CMK (cell line): ENCODE measurements around the gene RAB30.
A peak's percentile ranks its signal among the peaks of the same experiment; 100 is the strongest.

Source experiments
- DNase-seq: peaks from one replicate; pipeline ENCODE4 v3.0.0-alpha.2; 2010; ENCODE audit warnings: low read depth

Gene RAB30, protein sequence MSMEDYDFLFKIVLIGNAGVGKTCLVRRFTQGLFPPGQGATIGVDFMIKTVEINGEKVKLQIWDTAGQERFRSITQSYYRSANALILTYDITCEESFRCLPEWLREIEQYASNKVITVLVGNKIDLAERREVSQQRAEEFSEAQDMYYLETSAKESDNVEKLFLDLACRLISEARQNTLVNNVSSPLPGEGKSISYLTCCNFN

DNA sequence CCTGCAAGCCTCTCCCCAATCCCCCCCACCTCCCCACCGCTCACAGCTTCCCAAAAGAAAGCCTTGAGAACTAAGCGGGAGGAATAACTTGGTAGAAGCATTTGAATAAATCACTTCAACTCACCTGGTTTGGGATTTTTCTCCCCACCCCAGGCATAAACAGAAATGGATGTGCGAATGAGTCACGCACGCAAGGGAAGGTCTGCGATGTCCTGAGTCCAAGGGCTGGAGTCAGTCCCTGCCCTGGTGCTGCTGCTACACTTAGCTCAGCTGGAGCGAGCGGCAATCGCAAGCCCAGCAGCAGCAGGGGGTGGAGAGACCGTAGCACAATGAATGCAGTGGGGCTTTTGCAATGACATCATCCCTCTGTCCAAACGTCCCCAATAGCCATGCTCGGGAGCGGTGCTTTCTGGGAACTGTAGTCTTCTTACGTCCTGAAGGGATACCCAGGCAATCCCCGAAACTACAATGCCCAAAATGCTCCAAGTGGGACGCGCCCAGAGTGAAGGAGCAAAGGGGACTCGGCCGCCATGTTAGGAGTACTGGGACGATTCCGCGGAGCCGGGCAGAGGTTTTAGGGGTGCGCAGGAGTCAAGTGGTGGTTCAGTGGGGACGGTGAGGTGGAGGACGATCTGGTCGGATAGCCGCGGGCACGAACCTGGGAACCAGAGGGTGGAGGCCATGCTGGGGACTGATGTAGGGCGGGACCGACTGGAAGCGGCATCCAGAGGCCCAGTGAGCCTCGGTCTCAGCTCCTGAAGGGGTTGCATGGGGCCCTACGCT is at the start of gene RAB30:
TSS of gene RAB30 (minus strand) at position 331 of the 783 bp plus-strand sequence. CDS start 74,581 bp downstream, outside the sequence.
- peak; percentile 96 for DNase-seq

DNA sequence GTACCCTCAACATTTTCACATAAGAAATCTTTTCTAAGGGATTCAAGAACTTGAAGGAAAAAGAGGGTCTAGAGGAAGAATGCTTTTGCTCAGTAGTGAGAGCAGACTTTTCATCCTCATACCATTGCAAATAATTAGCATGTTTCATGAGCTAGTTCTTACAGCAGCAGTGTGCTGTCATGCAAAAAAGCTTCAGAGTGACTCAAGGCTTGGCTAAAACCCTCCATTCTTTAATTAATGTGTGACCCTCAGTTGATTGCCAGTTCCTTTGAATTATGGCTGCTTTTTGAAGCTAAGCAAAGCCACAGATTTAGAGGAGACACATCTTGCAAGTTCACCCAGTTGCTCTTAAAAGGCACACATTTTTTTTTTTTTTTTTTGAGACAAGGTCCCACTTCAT is 48.6 kb upstream of the RAB30 start:
- no peak for DNase-seq

DNA sequence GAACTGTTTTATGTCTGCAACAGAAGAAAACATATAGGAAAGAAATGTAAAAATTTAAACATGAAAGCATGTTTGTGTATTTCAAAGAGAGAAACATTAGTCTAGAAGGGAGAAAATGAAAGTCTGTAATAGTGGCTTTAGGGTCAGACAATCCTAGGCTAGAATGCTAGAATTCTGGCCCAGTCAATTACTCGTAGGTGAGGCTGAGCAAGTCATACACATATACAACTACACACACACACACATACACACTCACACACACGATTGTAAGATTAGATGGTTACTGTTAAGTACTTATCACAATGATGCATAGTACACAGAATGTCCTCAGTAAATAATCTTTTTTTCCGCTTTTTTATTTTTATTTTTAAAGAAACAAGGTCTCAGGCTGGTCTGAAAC is 47.5 kb upstream of the RAB30 start:
- DNase-seq: no peak

DNA sequence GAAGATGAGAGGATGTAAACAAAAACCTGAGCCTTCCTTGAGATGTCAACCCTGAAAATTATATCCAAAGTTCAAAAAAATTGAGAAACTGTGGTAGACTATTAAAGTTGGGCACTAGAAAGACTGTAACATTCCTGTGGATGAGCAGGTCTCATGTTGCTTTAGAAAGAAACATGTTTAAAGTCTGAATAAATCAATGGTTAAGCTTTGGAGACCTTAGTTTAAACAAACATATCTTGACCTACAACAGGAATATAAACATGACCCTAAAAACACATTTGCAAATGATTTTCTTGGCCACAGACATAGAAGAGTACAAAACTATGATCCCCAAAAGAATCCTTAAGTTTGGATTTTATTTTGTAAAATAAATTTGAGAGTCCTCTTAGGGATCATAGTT is 47.1 kb upstream of the RAB30 start:
- DNase-seq: no peak

DNA sequence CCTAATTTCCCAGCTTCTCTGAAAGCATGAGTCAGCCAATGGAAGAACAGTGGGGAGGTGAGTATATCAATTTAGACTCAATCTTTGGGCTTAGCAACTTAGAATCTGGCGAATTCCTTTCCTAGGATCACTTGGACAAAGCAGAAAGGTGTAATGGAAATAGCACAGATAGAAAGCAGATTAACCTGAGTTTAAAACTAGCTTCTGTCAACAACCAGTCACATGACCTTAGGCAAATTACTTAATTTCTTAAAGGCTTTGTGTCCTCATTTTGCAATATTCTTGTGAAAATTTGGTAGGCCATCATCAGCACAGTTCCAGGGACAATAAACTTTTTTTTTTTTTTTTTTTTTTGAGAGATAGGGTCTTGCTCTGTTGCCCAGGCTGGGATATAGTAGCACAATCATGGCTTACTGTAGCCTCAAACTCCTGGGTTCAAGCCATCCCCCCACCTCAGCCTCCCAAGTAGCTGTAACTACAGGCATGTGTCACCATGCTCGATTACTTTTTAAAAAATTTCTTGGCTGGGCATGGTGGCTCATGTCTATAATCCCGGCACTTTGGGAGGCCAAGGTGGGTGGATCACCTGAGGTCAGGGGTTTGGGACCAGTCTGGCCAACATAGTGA is 44.4 kb upstream of the RAB30 start:
- DNase-seq: no peak

DNA sequence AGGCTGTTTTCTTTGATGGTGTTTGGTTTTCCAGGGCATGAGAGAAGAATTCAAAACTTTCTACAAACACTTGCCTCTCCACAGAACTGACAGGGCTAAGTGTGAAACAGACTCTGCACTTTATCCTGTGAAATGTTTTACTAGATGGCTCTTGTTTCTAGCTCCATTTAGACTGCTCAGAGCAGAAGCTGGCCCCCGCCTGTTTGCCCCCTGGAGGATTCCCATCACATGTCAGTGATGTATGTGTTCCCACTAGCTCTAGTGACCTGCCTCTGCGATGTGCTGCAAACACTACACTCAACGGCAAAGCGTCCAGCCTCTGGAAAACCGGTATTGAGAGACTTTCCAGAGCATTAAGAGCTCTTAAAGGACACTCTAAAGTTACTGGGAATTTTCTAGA is 43.9 kb upstream of the RAB30 start:
- DNase-seq: no peak

DNA sequence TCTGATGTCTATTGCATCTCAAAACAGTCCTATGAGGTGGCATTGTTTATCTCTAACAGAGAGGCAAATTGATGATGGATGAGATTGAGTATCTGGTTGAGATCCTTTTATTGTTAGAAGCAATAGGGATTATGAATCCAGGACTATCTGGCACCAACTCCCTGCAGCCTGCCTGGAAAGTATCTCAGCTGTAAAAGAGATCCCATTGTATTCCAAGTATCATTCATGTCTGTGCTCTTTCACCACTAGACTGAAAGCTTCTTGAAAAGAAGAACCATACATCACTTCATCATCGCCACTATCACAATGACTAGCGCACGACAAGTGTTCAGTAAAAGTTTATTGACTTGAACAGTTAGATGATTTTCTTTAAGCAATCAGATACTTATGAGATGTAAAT is 43.3 kb upstream of the RAB30 start:
- DNase-seq: no peak

DNA sequence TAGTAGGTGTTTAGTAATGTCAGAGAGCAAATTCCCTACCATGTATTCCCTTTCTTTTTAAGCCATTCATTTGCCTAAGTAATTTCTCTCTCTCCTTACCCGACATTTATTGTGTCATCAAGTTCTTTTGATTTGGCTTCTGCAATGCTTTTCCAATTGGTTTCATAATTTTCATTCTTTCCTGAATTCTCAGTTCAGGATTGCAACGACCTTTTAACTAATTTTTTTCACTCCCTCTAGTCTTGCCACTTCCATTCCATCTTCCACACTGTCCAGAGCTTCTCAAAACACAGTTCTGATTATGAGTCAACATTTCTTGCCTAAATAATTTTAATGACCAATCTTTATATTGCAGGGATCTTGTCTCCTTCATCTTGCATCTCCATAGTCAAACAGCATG is 41.2 kb upstream of the RAB30 start:
- DNase-seq: no peak

DNA sequence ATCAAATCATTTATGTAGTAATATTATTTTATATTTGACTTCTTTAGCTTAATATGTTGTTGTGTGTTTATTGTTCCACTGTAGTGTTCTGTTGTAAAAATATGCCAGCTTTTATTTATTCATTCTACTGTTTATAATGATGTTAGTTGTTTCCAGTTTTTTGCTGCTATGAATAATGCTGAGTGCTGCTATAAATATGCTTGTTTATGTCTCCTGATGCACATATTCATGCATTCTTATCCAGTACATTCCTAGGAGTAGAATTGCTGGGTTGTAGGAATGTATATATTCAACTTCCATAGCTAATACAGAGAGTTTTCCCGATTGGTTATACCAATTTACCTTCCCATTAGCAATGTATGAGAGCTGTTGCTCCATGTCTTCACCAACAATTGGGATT is 33.5 kb upstream of the RAB30 start:
- DNase-seq: no peak

DNA sequence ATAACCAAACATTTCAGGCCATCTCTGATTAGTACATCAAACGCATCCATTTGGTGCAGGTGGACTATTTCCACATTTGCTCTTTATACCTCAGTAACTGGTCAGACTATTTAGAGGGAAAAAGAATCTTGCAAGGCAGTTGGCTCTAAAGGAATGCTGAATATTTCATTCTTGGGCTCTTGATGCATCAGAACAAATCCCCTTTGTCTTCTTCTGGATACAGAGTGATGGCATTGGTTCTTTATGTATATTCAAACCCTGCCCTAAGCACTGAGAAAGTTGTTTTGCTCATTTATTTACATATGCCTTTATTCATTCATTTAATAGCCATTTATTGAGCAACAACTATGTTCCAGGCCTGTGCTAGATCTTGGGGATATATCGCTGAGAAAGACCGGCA is 31.1 kb upstream of the RAB30 start:
- no peak for DNase-seq

DNA sequence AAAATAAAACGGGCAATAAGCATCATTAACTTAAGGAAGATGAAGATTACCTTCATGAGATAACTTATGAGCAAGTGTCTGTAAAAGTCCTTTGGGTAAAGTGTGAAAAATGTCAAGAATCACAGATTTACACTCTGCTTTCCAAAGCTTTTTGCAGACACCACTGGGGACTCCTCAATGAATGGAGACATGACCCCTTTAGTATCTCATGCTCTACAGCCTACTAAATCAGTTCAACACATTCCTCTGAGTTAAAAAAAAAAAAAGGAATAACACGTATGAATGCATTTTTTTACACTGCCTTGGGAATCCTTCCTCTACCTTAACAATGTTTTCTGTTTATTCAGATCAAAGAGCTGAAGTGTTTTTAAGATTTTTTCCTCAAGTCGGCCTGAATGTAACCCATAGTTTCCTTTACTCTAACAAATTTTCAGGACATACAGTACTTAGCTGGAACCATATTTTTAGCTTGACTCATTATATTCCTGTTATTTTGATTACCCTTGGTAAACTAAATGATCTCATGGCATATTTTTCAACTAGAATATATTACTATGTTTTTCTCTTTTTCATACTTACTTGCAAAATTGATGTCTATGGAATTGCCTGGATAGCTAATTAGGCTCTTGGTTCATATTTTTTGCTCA is 25.9 kb upstream of the RAB30 start:
- no peak for DNase-seq

DNA sequence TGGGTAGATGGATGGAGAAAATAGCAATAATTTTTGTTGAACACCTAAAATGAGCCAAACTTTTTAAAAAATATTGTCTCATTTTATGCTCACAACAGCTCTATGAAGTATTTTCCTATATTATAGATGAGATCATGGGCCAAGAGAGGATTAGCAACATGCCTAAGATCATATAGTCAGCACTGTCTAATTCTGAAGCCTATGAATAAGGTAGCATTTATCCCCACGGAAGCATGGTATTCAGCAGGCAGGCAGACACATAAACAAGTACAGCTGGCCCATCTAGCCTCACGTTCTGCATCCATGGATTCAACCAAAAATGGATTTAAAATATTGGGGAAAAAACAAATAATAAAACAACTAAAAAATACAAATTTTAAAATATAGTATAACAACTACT is 21.9 kb upstream of the RAB30 start:
- no peak for DNase-seq

DNA sequence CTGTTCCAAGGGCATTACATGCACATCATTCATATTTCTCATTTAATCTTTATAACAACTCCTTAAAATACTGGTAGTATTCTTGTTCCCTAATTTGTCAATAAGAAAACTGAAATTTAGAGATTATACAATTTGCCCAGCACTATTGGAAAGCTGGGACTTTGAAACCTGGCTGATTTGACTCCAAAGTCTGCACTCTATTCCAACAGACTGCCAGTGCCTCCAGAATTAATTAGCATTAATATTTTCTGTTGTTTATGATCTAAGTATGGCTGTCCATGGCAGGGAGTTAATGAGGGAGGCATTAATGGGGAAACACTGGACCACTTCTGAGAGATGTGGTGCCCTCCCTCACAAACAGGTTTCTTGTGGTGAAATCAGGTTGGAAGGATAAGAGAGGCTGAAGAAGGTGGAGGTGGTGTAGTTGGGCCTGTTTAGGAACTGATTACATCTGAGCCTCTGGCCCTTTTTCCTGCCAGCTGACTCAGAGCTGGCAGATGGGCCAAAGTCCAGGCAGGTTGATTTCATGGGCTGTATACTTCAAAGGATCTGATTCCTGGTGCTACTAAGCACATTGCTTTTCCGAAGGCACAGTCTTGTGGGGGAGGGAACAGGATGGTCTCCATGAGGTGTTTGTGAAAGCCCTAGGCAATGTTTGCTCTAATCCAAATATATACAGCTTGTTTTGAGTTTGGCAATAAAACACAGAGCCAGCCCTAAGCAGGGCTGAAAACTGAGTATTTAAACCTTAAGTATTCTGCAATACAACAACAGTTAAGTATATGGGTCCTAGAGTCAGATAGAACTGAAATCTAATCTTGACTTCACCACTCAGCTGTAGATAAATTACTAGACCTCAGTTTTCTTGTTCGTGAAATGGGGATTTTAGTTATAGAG is 21.0 kb upstream of the RAB30 start:
- no peak for DNase-seq

DNA sequence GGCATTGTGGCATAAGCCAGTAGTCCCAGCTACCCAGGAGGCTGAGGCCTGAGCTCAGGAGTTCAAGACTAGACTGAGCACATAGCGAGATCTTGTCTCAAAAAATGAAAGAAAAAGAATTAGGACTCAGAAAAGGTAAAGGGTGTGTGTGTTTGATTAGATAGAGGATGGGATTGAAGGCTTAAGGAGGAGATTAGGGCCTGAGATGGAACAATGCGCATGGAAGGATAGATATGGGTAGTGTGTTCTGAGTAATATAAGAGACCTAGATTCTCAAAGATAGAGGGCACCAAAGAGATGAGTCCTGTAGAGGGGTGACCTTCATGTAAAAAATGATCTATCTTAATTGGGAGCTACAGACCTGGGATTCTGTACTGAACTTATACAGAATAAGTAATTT is 17.3 kb upstream of the RAB30 start:
- DNase-seq: no peak

DNA sequence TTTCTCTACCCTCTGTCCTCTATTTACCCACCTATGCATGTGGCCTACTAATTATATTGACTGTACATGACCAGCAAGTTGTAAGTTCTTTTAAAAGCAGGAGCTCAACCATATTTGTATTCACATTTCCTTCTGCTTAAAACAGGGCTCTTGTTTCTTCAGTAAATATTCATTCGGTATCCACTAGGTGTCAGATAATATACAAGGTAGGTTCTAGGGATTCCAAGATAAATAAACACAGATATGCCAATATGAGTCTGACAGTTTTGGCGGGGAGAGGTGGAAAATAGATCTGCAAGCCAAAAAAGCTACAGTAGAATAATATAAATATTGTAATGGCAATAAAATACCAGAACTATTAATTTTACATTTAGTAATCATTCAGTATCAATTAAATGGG is 15.3 kb upstream of the RAB30 start:
- DNase-seq: no peak

DNA sequence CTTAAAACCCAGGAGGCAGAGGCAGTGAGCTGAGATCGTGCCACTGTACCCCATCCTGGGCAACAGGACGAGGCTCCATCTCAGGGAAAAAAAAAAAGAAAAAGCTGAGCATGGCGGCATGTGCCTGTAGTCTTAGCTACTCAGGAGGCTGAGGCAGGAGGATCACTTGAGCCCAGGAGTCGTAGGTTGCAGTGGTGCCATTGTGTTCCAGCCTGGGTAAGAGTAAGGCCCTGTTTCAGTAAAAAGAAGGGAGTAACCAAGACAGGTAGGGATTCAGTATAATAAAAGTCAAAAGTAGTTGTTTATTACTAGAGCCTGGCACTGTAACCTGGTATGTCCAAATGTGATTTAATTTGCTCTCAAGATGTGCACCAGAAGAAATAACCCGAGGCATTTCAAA is 8.1 kb upstream of the RAB30 start:
- no peak for DNase-seq

DNA sequence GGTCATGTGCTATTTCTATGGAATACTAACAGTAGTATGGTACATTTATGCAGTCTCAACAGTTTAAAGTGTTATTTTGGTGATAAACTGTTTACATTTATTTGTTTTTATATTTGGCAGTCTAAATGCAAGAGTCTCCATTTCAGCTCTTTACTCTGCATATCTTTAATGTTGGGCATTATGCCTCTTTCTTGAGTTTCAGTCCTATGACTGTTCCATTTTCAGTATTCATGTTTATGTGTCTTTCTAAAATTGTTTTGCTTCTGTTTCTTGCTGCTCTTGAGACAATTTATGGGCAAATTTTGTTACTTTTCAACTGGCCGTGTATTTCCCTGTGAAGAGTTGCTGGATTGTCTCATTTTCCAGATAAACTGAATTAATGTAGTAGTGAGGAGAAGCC is 6.6 kb upstream of the RAB30 start:
- no peak for DNase-seq

DNA sequence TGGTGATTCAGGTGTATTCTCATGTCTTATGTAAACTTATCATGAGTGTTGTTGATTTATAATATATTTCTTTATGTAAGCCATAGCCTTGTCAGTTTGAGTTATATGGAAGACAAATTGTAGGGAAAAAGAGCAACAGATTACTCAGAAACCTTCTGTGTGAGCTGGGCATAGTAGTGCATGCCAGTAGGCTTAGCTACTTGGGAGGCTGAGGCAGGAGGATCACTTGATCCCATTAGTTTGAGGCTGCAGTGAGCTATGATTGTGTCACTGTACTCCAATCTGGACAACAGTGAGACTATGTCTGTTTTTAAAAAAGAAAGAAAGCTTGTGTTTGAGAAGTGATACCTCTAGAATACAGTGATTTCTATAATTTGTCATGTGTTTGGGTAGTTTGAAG is 2.2 kb upstream of the RAB30 start:
- DNase-seq: no peak

DNA sequence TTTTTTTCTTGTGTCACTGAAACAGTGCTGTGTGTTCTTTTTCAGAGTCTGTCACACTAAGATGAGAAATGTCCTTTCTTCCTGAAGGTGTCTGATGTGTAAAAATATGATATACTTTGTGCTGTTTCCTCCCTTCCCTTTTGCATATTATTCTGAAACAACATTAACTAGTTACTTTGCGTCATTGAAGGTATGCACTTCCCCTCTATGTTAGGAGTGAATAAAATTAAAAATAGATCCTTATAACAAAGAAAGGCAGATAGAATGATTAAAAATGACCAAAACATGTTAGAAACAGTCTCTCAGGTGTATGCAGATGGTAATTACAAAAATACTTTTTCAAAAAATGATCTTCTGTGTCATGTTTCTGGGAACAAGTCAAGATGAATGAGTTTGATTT is 1.6 kb upstream of the RAB30 start:
- DNase-seq: no peak

DNA sequence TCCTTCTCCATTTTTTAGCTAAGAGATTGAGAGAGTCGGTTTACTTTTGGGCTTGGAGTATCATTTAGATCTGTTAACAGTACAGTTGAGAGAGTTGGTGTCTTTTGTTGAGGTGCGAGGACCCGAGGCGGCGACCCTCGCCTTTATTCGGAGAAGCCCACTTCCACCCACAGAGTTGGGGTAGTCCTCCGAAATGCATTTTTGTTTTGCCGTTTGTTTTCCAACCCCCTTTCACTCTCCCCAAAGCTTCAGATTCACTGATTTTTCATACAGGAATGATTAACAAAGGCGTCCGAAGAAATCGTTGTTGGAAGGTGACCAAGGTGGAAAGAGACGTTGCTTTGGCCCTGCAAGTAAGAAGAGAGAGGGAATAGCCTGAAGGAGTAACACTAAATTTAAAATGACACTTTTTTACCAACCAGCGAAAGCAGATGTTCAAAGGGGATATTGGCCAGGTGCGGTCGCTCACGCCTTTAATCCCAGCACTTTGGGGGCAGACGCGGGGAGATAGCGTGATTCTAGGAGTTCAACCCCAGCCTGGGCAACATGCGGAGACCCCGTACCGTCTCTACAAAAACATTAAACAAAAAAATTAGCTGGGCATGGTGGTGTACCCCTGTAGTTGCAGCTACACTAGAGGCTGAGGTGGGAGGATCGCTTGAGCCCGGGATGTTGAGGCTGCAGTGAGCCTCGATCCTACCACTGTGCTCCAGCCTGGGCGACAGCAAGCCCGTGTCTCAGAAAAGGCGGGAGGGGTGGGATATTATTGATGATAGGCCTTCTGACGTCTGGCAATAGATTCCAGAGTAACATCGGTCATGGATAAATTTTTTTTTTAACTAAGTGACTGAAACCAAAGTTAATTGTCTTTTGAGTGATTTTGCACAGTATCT is 899 bp upstream of the RAB30 start:
- no peak for DNase-seq
